Activated CD4-positive, CD25-positive, alpha-beta regulatory T cell (primary cell): Measurements from ENCODE around the gene MEG3.

Experiments
- DNase-seq, 4 experiments: peaks; one replicate each; lab custom pipeline; 2025; lab: John Stamatoyannopoulos, UW

MEG3 gene

GRCh38 chr14:100881211-100882025 is 55.5 kb downstream of the MEG3 start:
- DNase-seq: no peak

GRCh38 chr14:100882026-100882967 is 56.4 kb downstream of the MEG3 start:
- DNase-seq: no peak

GRCh38 chr14:100882991-100883788 is 57.3 kb downstream of the MEG3 start:
- DNase-seq: no peak

GRCh38 chr14:100883789-100884101 is 57.8 kb downstream of the MEG3 start:
- no peak for DNase-seq

GRCh38 chr14:100884456-100884855 is 58.5 kb downstream of the MEG3 start:
- no peak for DNase-seq

- DNase-seq: no peak
These were observed 59.3 kb downstream of the MEG3 start for GRCh38 chr14:100885196-100885595.

GRCh38 chr14:100885617-100886016 is 59.7 kb downstream of the MEG3 start:
- no peak for DNase-seq

- DNase-seq: no peak
These were observed 61.9 kb downstream of the MEG3 start for GRCh38 chr14:100887728-100888335.

GRCh38 chr14:100888789-100889315 is 62.9 kb downstream of the MEG3 start:
- DNase-seq: no peak

GRCh38 chr14:100889641-100890040 is 63.7 kb downstream of the MEG3 start:
- no peak for DNase-seq

- no peak for DNase-seq
These were observed 64.3 kb downstream of the MEG3 start for GRCh38 chr14:100890061-100890850.

- no peak for DNase-seq
These were observed 65.1 kb downstream of the MEG3 start for GRCh38 chr14:100891051-100891450.

GRCh38 chr14:100891501-100892445 is 65.9 kb downstream of the MEG3 start:
- no peak for DNase-seq

GRCh38 chr14:100892496-100893227 is 66.7 kb downstream of the MEG3 start:
- no peak for DNase-seq

GRCh38 chr14:100893228-100893601 is 67.3 kb downstream of the MEG3 start:
- no peak for DNase-seq

GRCh38 chr14:100893760-100894159 is 67.8 kb downstream of the MEG3 start:
- no peak for DNase-seq

GRCh38 chr14:100894416-100894815 is 68.5 kb downstream of the MEG3 start:
- DNase-seq: no peak

- DNase-seq: no peak
These were observed 69.5 kb downstream of the MEG3 start for GRCh38 chr14:100895411-100895810.
